ENCODE results near the gene CADPS.

CADPS gene

DNA sequence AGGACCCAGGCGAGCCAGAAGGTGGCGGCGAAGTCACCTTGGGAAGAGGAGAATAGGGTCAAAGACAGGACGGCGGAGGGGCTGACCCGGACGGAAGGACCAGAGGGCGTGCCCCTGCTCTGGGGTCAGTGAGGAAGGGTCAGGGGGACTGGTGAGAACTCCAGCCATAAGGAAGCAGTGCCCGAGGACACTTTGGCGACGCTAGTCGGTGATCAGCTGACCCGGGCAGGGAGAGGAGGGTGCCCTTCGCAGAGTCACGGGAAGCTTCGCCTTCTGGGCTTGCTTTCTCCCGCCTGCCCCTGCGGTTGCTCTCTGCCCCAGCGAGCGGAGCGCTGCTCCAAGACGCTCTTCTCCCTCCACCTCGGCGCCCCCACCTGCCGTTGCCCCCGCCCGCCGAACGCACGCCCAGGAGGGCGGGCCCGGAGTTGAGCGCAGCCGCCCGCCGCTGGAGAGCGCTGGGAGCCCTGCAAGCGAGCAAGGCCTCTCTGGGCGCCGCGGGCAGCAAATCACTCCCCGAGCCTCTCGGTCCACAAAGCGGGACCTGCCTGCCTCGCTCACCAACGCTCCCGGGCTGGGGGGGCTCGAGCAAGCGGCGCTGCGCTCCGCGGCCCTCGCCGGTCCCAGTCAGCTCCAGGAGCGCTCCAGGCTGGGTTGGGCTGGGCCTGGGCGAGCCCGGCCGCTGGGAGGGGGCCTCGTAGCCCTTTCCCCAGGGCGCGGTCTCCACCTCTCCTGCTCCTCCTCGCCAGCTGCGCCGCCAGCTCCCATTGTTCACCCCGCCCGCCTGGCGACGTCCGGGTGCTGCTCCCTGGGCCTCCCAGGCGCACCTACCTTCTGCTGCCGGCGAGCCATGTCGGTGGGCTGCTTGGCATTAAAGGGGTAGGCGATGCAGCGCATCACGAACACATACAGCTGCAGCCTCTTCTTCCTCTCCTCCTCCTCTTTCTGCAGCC, 1.2 kb downstream of the CADPS start:
- peak; percentile 42 for TF ChIP-seq CTCF (IDR thresholded peaks at IDR 0.05; ENCODE audit: low read depth, low read length)
- DNase-seq (ENCODE audit: extremely low read depth, low read depth), result no peak

GRCh38 chr3:62873451-62873760, 1.8 kb downstream of the CADPS start:
- no peak for DNase-seq (ENCODE audit: extremely low read depth, low read depth)

GRCh38 chr3:62872318-62872717, 2.9 kb downstream of the CADPS start:
- no peak for DNase-seq (ENCODE audit: extremely low read depth, low read depth)
- no peak for TF ChIP-seq CTCF (IDR thresholded peaks at IDR 0.05; ENCODE audit: low read depth, low read length)

More at GRCh38 chr3:62873451-62873760, 1.8 kb downstream of the CADPS start:
- no peak for TF ChIP-seq CTCF (IDR thresholded peaks at IDR 0.05; ENCODE audit: low read depth, low read length)

DNA sequence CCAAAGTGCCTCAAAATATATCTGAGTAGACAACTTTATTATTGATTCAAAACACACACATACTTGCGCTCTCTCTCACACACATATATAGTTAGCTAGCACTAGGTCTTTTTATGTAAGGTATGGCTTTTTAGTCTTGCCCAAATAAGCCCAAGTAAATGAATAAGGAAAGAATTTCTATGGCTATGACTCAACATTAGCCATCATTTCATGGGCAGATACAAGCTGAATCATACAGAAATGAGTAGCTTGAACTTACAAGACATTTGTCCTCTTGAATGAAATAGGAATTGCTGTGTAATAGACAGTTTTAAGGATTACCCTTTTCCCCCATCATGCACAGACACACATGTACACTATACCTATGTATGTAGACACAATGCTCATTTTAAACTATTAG, 4.9 kb downstream of the CADPS start:
- no peak for DNase-seq (ENCODE audit: extremely low read depth, low read depth)
- TF ChIP-seq CTCF (IDR thresholded peaks at IDR 0.05; ENCODE audit: low read depth, low read length), result no peak

GRCh38 chr3:62863648-62864047, 11.6 kb downstream of the CADPS start:
- TF ChIP-seq CTCF (IDR thresholded peaks at IDR 0.05; ENCODE audit: low read depth, low read length), result no peak

GRCh38 chr3:62859203-62859791, 15.9 kb downstream of the CADPS start:
- DNase-seq (ENCODE audit: extremely low read depth, low read depth), result no peak
- TF ChIP-seq CTCF (IDR thresholded peaks at IDR 0.05; ENCODE audit: low read depth, low read length), result no peak

More at GRCh38 chr3:62863648-62864047, 11.6 kb downstream of the CADPS start:
- DNase-seq (ENCODE audit: extremely low read depth, low read depth), result no peak

DNA sequence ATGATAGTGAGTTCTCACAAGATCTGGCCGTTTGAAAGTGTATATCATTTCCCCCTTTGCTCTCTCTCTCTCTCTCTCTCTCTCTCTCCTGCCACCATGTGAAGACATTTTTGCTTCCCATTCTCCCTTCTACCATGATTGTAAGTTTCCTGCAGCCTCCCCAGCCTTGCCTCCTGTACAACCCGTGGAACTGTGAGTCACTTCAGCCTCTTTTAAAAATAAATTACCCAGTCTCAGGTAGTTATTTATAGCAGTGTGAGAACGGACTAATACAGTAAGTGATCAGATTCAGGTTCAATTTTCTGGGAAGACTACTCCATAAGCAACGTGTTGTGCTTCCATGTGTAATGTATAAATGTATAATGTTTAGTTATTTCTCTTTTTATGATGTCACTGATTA, 29.2 kb downstream of the CADPS start:
- TF ChIP-seq CTCF (IDR thresholded peaks at IDR 0.05; ENCODE audit: low read depth, low read length), result no peak
- no peak for DNase-seq (ENCODE audit: extremely low read depth, low read depth)
